Gastrocnemius medialis (tissue), 4 donors: ENCODE measurements around the gene CCT5.

Experiments
- POLR2A ChIP-seq, 2 donors: fragments of 450-650 bp; IDR thresholded peaks; one replicate each; pipeline ENCODE4 v1.6.1; 2017; ENCODE audit warnings: antibody characterized with exemption in 2 of 2, mild to moderate bottlenecking in 2 of 2, moderate library complexity in 2 of 2
- TF ChIP-seq, protein P1 (sequence below), 5 experiments: fragments of 450-650 bp in 3 of 5; fragments of 200-600 bp in 2 of 5; sonication (generic) in 2 of 5; IDR thresholded peaks in 4 of 5; conservative IDR thresholded peaks in 1 of 5; 1 replicate in 4 of 5; 2 replicates in 1 of 5; pipeline ENCODE4 v1.5.1; 2016 to 2019; ENCODE audit warnings: antibody characterized with exemption in 5 of 5, mild to moderate bottlenecking in 3 of 5, moderate library complexity in 3 of 5

DNA sequence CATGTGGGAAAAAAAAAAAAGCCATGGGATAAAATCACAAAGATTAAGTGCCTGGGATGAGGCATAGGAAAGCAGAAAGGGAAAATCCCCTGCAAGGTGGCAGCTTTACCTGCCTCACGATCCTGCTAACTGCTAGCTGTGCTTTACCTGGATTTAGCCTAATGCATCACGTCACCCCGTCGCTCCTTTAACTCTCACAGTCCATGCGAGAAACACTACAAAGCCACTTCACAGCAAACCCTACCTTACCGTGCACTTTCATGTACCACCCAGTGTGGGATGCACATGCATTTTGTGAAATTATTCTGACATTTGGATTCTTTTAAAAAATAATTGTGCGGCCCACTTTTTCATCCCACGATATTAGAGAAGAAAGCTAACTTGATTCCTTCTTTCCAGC, 31.4 kb upstream of the CCT5 start:
- TF ChIP-seq, protein P1, sequence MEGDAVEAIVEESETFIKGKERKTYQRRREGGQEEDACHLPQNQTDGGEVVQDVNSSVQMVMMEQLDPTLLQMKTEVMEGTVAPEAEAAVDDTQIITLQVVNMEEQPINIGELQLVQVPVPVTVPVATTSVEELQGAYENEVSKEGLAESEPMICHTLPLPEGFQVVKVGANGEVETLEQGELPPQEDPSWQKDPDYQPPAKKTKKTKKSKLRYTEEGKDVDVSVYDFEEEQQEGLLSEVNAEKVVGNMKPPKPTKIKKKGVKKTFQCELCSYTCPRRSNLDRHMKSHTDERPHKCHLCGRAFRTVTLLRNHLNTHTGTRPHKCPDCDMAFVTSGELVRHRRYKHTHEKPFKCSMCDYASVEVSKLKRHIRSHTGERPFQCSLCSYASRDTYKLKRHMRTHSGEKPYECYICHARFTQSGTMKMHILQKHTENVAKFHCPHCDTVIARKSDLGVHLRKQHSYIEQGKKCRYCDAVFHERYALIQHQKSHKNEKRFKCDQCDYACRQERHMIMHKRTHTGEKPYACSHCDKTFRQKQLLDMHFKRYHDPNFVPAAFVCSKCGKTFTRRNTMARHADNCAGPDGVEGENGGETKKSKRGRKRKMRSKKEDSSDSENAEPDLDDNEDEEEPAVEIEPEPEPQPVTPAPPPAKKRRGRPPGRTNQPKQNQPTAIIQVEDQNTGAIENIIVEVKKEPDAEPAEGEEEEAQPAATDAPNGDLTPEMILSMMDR (IDR thresholded peaks at IDR 0.05 in 4 of 5, conservative IDR thresholded peaks at IDR 0.05 in 1 of 5) = no peak
- TF ChIP-seq POLR2A (IDR thresholded peaks at IDR 0.05) = no peak
